Liver (tissue), 3 donors: ENCODE measurements around the gene GOLGA6A.
"Not testable (repeated sequence)": the region's sequence is repeated elsewhere in the genome, so short reads cannot be mapped to it uniquely, and the experiment has no call there.

Experiments
- CTCF ChIP-seq: fragments of 150-350 bp; IDR thresholded peaks from 2 replicates; pipeline ENCODE4 v1.5.1; 2017; ENCODE audit warnings: improper control_type of control experiment, low read depth, low read length; ENCODE audit not compliant: missing input control
- EGR1 ChIP-seq, 2 donors: IDR thresholded peaks; 2 replicates each; pipeline ENCODE4 v1.6.1; 2016 to 2018; ENCODE audit warnings: antibody characterized with exemption in 2 of 2, low read depth in 2 of 2
- FOXA1 ChIP-seq: IDR thresholded peaks from 2 replicates; pipeline ENCODE4 v1.6.1; 2016; ENCODE audit warnings: antibody characterized with exemption
- HNF4A ChIP-seq, 2 donors: conservative IDR thresholded peaks; 2 replicates each; pipeline ENCODE4 v1.6.1; 2016; ENCODE audit warnings: antibody characterized with exemption in 2 of 2, mild to moderate bottlenecking in 2 of 2
- MAX ChIP-seq: IDR thresholded peaks from 2 replicates; pipeline ENCODE4 v1.6.1; 2016; ENCODE audit warnings: antibody characterized with exemption
- NR2F2 ChIP-seq: IDR thresholded peaks from 2 replicates; pipeline ENCODE4 v1.6.1; 2016; ENCODE audit warnings: antibody characterized with exemption
- RAD21 ChIP-seq, 2 donors: IDR thresholded peaks; 2 replicates each; pipeline ENCODE4 v1.6.1; 2016; ENCODE audit warnings: antibody characterized with exemption in 2 of 2, mild to moderate bottlenecking in 2 of 2
- SP1 ChIP-seq: IDR thresholded peaks from 2 replicates; pipeline ENCODE4 v1.6.1; 2018; ENCODE audit warnings: antibody characterized with exemption, mild to moderate bottlenecking
- TAF1 ChIP-seq: conservative IDR thresholded peaks from 2 replicates; pipeline ENCODE4 v1.6.1; 2016; ENCODE audit warnings: antibody characterized with exemption, mild to moderate bottlenecking
- YY1 ChIP-seq: IDR thresholded peaks from 2 replicates; pipeline ENCODE4 v1.6.1; 2016; ENCODE audit warnings: antibody characterized with exemption, mild to moderate bottlenecking
- TF ChIP-seq, protein P1 (sequence below): IDR thresholded peaks from 2 replicates; pipeline ENCODE4 v1.6.1; 2016; ENCODE audit warnings: antibody characterized with exemption
- TF ChIP-seq, protein P2 (sequence below): IDR thresholded peaks from 2 replicates; pipeline ENCODE4 v1.6.1; 2016; ENCODE audit warnings: antibody characterized with exemption, mild to moderate bottlenecking
- TF ChIP-seq, protein P3 (sequence below): IDR thresholded peaks from 2 replicates; pipeline ENCODE4 v1.6.1; 2016; ENCODE audit warnings: antibody characterized with exemption
- donor health status: healthy.
- donor health status: healthy.

DNA sequence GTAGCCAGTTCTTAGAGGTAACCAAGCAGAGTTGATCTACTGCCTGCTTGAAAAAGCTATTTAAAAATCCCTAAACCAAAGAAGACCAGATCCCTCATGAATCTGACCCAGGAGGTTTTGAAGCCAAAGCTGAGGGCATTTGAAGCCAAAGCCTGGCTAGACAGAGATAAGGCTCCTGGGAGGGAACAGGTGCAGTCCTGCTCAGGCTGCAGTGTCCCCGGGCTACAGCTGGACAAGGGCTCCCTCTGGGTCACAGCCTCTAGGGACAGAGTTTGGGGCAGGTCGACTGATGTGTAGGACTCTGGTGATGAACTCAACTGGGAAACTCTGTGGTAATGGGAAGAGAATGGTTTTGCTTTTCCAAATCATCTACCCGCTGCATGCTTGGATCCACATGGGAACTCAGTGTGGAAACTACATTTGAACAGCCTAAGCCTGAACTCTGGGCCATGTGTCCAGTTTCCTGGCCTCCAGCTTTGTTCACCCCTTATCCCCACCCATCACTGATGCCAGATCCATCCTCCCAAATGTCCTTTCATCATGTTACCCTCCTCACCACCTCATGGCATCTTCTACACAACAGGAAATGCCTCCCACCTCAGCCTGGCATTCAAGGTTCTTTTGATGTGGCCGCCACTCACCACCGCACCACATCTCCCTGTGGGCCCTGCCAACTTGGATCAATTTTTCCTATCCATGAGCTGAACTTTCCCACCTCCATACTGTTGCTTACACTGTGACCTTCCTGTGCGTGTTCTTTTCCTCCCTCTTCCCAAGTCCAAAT is 23.1 kb downstream of the GOLGA6A start:
- TF ChIP-seq TAF1; CTCF; NR2F2; HNF4A (conservative IDR thresholded peaks at IDR 0.05); YY1; RAD21 (IDR thresholded peaks at IDR 0.05); EGR1 (IDR thresholded peaks at IDR 0.05; ENCODE audit: low read depth in 2 of 2); SP1; MAX; FOXA1: not testable (repeated sequence)
- TF ChIP-seq, protein P1, sequence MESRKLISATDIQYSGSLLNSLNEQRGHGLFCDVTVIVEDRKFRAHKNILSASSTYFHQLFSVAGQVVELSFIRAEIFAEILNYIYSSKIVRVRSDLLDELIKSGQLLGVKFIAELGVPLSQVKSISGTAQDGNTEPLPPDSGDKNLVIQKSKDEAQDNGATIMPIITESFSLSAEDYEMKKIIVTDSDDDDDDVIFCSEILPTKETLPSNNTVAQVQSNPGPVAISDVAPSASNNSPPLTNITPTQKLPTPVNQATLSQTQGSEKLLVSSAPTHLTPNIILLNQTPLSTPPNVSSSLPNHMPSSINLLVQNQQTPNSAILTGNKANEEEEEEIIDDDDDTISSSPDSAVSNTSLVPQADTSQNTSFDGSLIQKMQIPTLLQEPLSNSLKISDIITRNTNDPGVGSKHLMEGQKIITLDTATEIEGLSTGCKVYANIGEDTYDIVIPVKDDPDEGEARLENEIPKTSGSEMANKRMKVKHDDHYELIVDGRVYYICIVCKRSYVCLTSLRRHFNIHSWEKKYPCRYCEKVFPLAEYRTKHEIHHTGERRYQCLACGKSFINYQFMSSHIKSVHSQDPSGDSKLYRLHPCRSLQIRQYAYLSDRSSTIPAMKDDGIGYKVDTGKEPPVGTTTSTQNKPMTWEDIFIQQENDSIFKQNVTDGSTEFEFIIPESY = not testable (repeated sequence)
- TF ChIP-seq, protein P2, sequence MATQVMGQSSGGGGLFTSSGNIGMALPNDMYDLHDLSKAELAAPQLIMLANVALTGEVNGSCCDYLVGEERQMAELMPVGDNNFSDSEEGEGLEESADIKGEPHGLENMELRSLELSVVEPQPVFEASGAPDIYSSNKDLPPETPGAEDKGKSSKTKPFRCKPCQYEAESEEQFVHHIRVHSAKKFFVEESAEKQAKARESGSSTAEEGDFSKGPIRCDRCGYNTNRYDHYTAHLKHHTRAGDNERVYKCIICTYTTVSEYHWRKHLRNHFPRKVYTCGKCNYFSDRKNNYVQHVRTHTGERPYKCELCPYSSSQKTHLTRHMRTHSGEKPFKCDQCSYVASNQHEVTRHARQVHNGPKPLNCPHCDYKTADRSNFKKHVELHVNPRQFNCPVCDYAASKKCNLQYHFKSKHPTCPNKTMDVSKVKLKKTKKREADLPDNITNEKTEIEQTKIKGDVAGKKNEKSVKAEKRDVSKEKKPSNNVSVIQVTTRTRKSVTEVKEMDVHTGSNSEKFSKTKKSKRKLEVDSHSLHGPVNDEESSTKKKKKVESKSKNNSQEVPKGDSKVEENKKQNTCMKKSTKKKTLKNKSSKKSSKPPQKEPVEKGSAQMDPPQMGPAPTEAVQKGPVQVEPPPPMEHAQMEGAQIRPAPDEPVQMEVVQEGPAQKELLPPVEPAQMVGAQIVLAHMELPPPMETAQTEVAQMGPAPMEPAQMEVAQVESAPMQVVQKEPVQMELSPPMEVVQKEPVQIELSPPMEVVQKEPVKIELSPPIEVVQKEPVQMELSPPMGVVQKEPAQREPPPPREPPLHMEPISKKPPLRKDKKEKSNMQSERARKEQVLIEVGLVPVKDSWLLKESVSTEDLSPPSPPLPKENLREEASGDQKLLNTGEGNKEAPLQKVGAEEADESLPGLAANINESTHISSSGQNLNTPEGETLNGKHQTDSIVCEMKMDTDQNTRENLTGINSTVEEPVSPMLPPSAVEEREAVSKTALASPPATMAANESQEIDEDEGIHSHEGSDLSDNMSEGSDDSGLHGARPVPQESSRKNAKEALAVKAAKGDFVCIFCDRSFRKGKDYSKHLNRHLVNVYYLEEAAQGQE = not testable (repeated sequence)
- TF ChIP-seq, protein P3, sequence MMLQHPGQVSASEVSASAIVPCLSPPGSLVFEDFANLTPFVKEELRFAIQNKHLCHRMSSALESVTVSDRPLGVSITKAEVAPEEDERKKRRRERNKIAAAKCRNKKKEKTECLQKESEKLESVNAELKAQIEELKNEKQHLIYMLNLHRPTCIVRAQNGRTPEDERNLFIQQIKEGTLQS = not testable (repeated sequence)
